GM12878 (cell line): ENCODE measurements around the gene PDSS2.

Source experiments
- CTCF ChIP-seq, 3 experiments: IDR thresholded peaks in 2 of 3; conservative IDR thresholded peaks in 1 of 3; 2 replicates each; pipeline ENCODE4 v1.5.1; 2011; ENCODE audit warnings: low read depth in 3 of 3, low read length in 3 of 3, mild to moderate bottlenecking in 3 of 3, control low read depth in 2 of 3, moderate library complexity in 2 of 3, inconsistent platforms in 1 of 3, mixed read lengths in 1 of 3; ENCODE audit not compliant: control insufficient read depth in 2 of 3, insufficient read depth in 1 of 3; ENCODE audit errors: extremely low read depth in 1 of 3
- EZH2 ChIP-seq: IDR thresholded peaks from 2 replicates; pipeline ENCODE4 v1.6.1; 2012; ENCODE audit warnings: low read depth, mild to moderate bottlenecking, control low read depth, inconsistent platforms, low read length, borderline replicate concordance; ENCODE audit not compliant: control insufficient read depth
- KDM1A ChIP-seq: fragments of 200-600 bp; sonication (generic); IDR thresholded peaks from 2 replicates; pipeline ENCODE4 v1.6.1; 2016; ENCODE audit warnings: borderline replicate concordance
- MYC ChIP-seq: IDR thresholded peaks from 2 replicates; pipeline ENCODE4 v1.6.1; 2011; ENCODE audit warnings: mild to moderate bottlenecking, low read length, moderate library complexity, inconsistent platforms; ENCODE audit not compliant: insufficient read depth, insufficient replicate concordance, insufficient read length, severe bottlenecking
- NR2F1 ChIP-seq: fragments of 450-650 bp; conservative IDR thresholded peaks from 2 replicates; pipeline ENCODE4 v1.6.1; 2017; ENCODE audit warnings: mild to moderate bottlenecking
- POLR2A ChIP-seq: IDR thresholded peaks from 2 replicates; pipeline ENCODE4 v1.6.1; 2011; ENCODE audit warnings: low read depth, mild to moderate bottlenecking, low read length
- PRDM15 ChIP-seq: fragments of 450-650 bp; formaldehyde crosslinking; IDR thresholded peaks from 2 replicates; pipeline ENCODE4 v1.4.0; 2020; ENCODE audit warnings: mild to moderate bottlenecking, moderate library complexity
- SPI1 ChIP-seq: IDR thresholded peaks from 2 replicates; pipeline ENCODE4 v1.6.1; 2011; ENCODE audit warnings: low read depth, mild to moderate bottlenecking, low read length, moderate library complexity, borderline replicate concordance; ENCODE audit not compliant: insufficient read depth

- no peak for TF ChIP-seq EZH2
- no peak for TF ChIP-seq POLR2A
- no peak for TF ChIP-seq KDM1A
- no peak for TF ChIP-seq NR2F1
- TF ChIP-seq MYC = no peak
- TF ChIP-seq CTCF (IDR thresholded peaks at IDR 0.05 in 2 of 3, conservative IDR thresholded peaks at IDR 0.05 in 1 of 3; ENCODE audit: control insufficient read depth in 2 of 3, extremely low read depth in 1 of 3, insufficient read depth in 1 of 3, low read depth in 3 of 3, low read length in 3 of 3) = no peak
- no peak for TF ChIP-seq SPI1
- TF ChIP-seq PRDM15 (CRISPR knock-in tag) = no peak
Observed at GRCh38 chr6:107411161-107411560, 48.2 kb downstream of the PDSS2 start.
